ENCODE measurements around the gene WNT8B.

DNA sequence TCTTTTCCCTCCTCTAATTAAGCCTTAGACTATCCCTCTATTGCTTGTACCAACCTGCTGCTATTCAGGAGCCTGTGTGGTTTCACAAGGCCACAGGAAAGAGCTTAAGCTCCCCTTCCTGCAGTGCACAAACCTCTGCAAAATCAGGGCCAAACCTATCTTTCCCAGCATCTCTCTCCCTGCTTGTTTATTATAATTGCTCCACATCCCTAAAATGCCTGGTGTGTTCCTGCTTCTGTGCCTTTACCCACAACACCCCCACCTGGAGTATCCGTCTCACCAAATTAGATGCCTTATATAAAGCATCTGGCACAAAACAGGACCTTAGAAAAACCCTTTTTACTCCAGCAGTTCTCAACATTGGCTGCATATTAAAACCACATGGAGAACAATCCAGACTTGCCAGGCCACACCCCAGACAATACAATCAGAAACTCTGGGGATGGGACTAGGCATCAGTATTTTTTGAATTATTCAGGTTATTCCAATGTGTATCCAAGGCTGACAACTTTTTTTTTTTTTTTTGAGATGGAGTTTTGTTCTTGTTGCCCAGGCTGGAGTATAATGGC, 40.2 kb downstream of the WNT8B start:
- TF ChIP-seq, protein P1, sequence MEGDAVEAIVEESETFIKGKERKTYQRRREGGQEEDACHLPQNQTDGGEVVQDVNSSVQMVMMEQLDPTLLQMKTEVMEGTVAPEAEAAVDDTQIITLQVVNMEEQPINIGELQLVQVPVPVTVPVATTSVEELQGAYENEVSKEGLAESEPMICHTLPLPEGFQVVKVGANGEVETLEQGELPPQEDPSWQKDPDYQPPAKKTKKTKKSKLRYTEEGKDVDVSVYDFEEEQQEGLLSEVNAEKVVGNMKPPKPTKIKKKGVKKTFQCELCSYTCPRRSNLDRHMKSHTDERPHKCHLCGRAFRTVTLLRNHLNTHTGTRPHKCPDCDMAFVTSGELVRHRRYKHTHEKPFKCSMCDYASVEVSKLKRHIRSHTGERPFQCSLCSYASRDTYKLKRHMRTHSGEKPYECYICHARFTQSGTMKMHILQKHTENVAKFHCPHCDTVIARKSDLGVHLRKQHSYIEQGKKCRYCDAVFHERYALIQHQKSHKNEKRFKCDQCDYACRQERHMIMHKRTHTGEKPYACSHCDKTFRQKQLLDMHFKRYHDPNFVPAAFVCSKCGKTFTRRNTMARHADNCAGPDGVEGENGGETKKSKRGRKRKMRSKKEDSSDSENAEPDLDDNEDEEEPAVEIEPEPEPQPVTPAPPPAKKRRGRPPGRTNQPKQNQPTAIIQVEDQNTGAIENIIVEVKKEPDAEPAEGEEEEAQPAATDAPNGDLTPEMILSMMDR (IDR thresholded peaks at IDR 0.05; ENCODE audit: low read depth, low read length), result no peak
- no peak for TF ChIP-seq EZH2phosphoT487 (IDR thresholded peaks at IDR 0.05; ENCODE audit: low read depth)
